Endothelial cell of umbilical vein (primary cell): ENCODE measurements around the gene CTBP2.

ENCODE experiments used
- CTCF ChIP-seq, 2 donors: IDR thresholded peaks; 1 replicate in 1 of 2; 2 replicates in 1 of 2; pipeline ENCODE4 v1.5.1; 2011; ENCODE audit warnings: low read length in 2 of 2, mild to moderate bottlenecking in 2 of 2, moderate library complexity in 2 of 2, control low read depth in 1 of 2, inconsistent platforms in 1 of 2, low read depth in 1 of 2; ENCODE audit not compliant: insufficient read depth in 1 of 2; ENCODE audit errors: extremely low read depth in 1 of 2
- EZH2 ChIP-seq: IDR thresholded peaks from 2 replicates; pipeline ENCODE4 v1.6.1; 2012; ENCODE audit warnings: borderline replicate concordance, low read depth, mild to moderate bottlenecking, moderate library complexity, low read length, inconsistent platforms; ENCODE audit not compliant: severe bottlenecking
- FOS ChIP-seq: IDR thresholded peaks from 2 replicates; pipeline ENCODE4 v1.6.1; 2011; ENCODE audit warnings: mild to moderate bottlenecking, low read length, moderate library complexity, borderline replicate concordance; ENCODE audit not compliant: insufficient read depth
- GATA2 ChIP-seq: IDR thresholded peaks from 2 replicates; pipeline ENCODE4 v1.7.0; 2011; ENCODE audit warnings: low read depth, mild to moderate bottlenecking, moderate library complexity, mixed read lengths, low read length; ENCODE audit not compliant: insufficient read length, insufficient read depth
- MAX ChIP-seq: IDR thresholded peaks from 2 replicates; pipeline ENCODE4 v1.6.1; 2011; ENCODE audit not compliant: insufficient read depth, insufficient read length
- MYC ChIP-seq: IDR thresholded peaks from one replicate; pipeline ENCODE4 v1.6.1; 2011; ENCODE audit warnings: mild to moderate bottlenecking, low read depth, low read length
- POLR2A ChIP-seq: IDR thresholded peaks from 2 replicates; pipeline ENCODE4 v1.6.1; 2012; ENCODE audit warnings: low read depth, mild to moderate bottlenecking, control low read depth, low read length
- POLR2AphosphoS5 ChIP-seq: IDR thresholded peaks from 2 replicates; pipeline ENCODE4 v1.6.1; 2012; ENCODE audit warnings: low read depth, mild to moderate bottlenecking, control low read depth, low read length, moderate library complexity; ENCODE audit not compliant: insufficient read depth

GRCh38 chr10:125205431-125205830 is 45.1 kb upstream of the CTBP2 start:
- TF ChIP-seq CTCF (IDR thresholded peaks at IDR 0.05; ENCODE audit: extremely low read depth in 1 of 2, insufficient read depth in 1 of 2, low read depth in 1 of 2, low read length in 2 of 2) (no peak), POLR2AphosphoS5 (no peak), GATA2 (no peak), EZH2 (no peak), MAX (no peak), POLR2A (no peak), FOS (no peak), MYC (no peak)
